Measurements from ENCODE around the gene RRP1B. TPM values are rescaled to one million over a fixed set of nuclear protein-coding genes. Genes with fewer than 3 reads are reported as not detected.

Gene RRP1B
- total and polyA plus RNA-seq, 2 of the 13 experiments (the other 11 are each of a cell fraction or from before 2014, with no cell fraction given): 16.3 to 46.2 TPM

GRCh38 chr21:43659136-43660000, at the start of gene RRP1B, which contains the start of gene HSF2BP (continued):
- 0 out of 2 replicates have a peak, but pooled peaks have one; percentile 37 for TF ChIP-seq ZNF567 (CRISPR knock-in tag; IDR thresholded peaks at IDR 0.05; ENCODE audit: borderline replicate concordance)
- peak; percentile 77; the same call in 1 of the 2 replicates for TF ChIP-seq ZNF746 (CRISPR knock-in tag; IDR thresholded peaks at IDR 0.05)
- TF ChIP-seq SAP130 (CRISPR knock-in tag; IDR thresholded peaks at IDR 0.05; ENCODE audit: low read depth): peak; percentile 93
- TF ChIP-seq, protein P1, sequence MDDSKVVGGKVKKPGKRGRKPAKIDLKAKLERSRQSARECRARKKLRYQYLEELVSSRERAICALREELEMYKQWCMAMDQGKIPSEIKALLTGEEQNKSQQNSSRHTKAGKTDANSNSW (CRISPR knock-in tag; IDR thresholded peaks at IDR 0.05; ENCODE audit: borderline replicate concordance): peak; percentile 92; the same call in 1 of the 2 replicates
- peak; percentile 94 for TF ChIP-seq ZNF331 (CRISPR knock-in tag; IDR thresholded peaks at IDR 0.05)
- TF ChIP-seq SALL1 (CRISPR knock-in tag; IDR thresholded peaks at IDR 0.05): peak; percentile 96
- TF ChIP-seq KDM5A (IDR thresholded peaks at IDR 0.05; ENCODE audit: borderline replicate concordance, low read length): peak; percentile 93
- TF ChIP-seq ZNF782 (CRISPR knock-in tag; IDR thresholded peaks at IDR 0.05; ENCODE audit: borderline replicate concordance): peak; percentile 94; the same call in 1 of the 2 replicates
- peak; percentile 97 for TF ChIP-seq ZFX (CRISPR knock-in tag; IDR thresholded peaks at IDR 0.05; ENCODE audit: low read depth)
- TF ChIP-seq ZNF547 (CRISPR knock-in tag; IDR thresholded peaks at IDR 0.05): peak; percentile 97
- 0 out of 2 replicates have a peak, but pooled peaks have one; percentile 47 for TF ChIP-seq MTA1 (CRISPR knock-in tag; IDR thresholded peaks at IDR 0.05; ENCODE audit: borderline replicate concordance)
- peak; percentile 52; the same call in 1 of the 2 replicates for TF ChIP-seq FOXA3 (CRISPR knock-in tag; IDR thresholded peaks at IDR 0.05)
- TF ChIP-seq, protein P2, sequence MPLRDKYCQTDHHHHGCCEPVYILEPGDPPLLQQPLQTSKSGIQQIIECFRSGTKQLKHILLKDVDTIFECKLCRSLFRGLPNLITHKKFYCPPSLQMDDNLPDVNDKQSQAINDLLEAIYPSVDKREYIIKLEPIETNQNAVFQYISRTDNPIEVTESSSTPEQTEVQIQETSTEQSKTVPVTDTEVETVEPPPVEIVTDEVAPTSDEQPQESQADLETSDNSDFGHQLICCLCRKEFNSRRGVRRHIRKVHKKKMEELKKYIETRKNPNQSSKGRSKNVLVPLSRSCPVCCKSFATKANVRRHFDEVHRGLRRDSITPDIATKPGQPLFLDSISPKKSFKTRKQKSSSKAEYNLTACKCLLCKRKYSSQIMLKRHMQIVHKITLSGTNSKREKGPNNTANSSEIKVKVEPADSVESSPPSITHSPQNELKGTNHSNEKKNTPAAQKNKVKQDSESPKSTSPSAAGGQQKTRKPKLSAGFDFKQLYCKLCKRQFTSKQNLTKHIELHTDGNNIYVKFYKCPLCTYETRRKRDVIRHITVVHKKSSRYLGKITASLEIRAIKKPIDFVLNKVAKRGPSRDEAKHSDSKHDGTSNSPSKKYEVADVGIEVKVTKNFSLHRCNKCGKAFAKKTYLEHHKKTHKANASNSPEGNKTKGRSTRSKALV (CRISPR knock-in tag; IDR thresholded peaks at IDR 0.05): peak; percentile 77
- peak; percentile 91 for TF ChIP-seq KLF6 (CRISPR knock-in tag; IDR thresholded peaks at IDR 0.05)
- TF ChIP-seq ZNF672 (CRISPR knock-in tag; IDR thresholded peaks at IDR 0.05): peak; percentile 95; the same call in 1 of the 2 replicates
- no peak for TF ChIP-seq EHMT2 (IDR thresholded peaks at IDR 0.05; ENCODE audit: borderline replicate concordance, low read depth, low read length)
- peak; percentile 92 for TF ChIP-seq ZFP37 (CRISPR knock-in tag; IDR thresholded peaks at IDR 0.05; ENCODE audit: borderline replicate concordance)
- TF ChIP-seq ZMAT3 (CRISPR knock-in tag; conservative IDR thresholded peaks at IDR 0.05): peak; percentile 95
- TF ChIP-seq ZMYM3 (CRISPR knock-in tag; IDR thresholded peaks at IDR 0.05): peak; percentile 12; the same call in 1 of the 2 replicates
- peak; percentile 97 for TF ChIP-seq ATF7-NPFF (CRISPR knock-in tag; IDR thresholded peaks at IDR 0.05; ENCODE audit: low read depth)
- TF ChIP-seq, protein P3, sequence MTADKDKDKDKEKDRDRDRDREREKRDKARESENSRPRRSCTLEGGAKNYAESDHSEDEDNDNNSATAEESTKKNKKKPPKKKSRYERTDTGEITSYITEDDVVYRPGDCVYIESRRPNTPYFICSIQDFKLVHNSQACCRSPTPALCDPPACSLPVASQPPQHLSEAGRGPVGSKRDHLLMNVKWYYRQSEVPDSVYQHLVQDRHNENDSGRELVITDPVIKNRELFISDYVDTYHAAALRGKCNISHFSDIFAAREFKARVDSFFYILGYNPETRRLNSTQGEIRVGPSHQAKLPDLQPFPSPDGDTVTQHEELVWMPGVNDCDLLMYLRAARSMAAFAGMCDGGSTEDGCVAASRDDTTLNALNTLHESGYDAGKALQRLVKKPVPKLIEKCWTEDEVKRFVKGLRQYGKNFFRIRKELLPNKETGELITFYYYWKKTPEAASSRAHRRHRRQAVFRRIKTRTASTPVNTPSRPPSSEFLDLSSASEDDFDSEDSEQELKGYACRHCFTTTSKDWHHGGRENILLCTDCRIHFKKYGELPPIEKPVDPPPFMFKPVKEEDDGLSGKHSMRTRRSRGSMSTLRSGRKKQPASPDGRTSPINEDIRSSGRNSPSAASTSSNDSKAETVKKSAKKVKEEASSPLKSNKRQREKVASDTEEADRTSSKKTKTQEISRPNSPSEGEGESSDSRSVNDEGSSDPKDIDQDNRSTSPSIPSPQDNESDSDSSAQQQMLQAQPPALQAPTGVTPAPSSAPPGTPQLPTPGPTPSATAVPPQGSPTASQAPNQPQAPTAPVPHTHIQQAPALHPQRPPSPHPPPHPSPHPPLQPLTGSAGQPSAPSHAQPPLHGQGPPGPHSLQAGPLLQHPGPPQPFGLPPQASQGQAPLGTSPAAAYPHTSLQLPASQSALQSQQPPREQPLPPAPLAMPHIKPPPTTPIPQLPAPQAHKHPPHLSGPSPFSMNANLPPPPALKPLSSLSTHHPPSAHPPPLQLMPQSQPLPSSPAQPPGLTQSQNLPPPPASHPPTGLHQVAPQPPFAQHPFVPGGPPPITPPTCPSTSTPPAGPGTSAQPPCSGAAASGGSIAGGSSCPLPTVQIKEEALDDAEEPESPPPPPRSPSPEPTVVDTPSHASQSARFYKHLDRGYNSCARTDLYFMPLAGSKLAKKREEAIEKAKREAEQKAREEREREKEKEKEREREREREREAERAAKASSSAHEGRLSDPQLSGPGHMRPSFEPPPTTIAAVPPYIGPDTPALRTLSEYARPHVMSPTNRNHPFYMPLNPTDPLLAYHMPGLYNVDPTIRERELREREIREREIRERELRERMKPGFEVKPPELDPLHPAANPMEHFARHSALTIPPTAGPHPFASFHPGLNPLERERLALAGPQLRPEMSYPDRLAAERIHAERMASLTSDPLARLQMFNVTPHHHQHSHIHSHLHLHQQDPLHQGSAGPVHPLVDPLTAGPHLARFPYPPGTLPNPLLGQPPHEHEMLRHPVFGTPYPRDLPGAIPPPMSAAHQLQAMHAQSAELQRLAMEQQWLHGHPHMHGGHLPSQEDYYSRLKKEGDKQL (CRISPR knock-in tag; IDR thresholded peaks at IDR 0.05; ENCODE audit: low read depth): no peak
- TF ChIP-seq NFYC (CRISPR knock-in tag; IDR thresholded peaks at IDR 0.05): peak; percentile 38; the same call in 1 of the 2 replicates
